IPS-18c (cell line): ENCODE measurements around the gene SYDE1.
"Not testable (repeated sequence)": the region's sequence is repeated elsewhere in the genome, so short reads cannot be mapped to it uniquely, and the experiment has no call there.

Experiments
- H3K4me3 ChIP-seq: 2 replicates; pipeline ENCODE4 v1.7.0; 2013; ENCODE audit warnings: low read depth, mild to moderate bottlenecking, low read length, moderate library complexity; ENCODE audit not compliant: insufficient read depth
- H3K9me3 ChIP-seq: one replicate; pipeline ENCODE4 v1.6.1; 2013; ENCODE audit warnings: mild to moderate bottlenecking, low read length, moderate library complexity; ENCODE audit not compliant: control insufficient read depth, insufficient read depth

Gene SYDE1, protein sequence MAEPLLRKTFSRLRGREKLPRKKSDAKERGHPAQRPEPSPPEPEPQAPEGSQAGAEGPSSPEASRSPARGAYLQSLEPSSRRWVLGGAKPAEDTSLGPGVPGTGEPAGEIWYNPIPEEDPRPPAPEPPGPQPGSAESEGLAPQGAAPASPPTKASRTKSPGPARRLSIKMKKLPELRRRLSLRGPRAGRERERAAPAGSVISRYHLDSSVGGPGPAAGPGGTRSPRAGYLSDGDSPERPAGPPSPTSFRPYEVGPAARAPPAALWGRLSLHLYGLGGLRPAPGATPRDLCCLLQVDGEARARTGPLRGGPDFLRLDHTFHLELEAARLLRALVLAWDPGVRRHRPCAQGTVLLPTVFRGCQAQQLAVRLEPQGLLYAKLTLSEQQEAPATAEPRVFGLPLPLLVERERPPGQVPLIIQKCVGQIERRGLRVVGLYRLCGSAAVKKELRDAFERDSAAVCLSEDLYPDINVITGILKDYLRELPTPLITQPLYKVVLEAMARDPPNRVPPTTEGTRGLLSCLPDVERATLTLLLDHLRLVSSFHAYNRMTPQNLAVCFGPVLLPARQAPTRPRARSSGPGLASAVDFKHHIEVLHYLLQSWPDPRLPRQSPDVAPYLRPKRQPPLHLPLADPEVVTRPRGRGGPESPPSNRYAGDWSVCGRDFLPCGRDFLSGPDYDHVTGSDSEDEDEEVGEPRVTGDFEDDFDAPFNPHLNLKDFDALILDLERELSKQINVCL

DNA sequence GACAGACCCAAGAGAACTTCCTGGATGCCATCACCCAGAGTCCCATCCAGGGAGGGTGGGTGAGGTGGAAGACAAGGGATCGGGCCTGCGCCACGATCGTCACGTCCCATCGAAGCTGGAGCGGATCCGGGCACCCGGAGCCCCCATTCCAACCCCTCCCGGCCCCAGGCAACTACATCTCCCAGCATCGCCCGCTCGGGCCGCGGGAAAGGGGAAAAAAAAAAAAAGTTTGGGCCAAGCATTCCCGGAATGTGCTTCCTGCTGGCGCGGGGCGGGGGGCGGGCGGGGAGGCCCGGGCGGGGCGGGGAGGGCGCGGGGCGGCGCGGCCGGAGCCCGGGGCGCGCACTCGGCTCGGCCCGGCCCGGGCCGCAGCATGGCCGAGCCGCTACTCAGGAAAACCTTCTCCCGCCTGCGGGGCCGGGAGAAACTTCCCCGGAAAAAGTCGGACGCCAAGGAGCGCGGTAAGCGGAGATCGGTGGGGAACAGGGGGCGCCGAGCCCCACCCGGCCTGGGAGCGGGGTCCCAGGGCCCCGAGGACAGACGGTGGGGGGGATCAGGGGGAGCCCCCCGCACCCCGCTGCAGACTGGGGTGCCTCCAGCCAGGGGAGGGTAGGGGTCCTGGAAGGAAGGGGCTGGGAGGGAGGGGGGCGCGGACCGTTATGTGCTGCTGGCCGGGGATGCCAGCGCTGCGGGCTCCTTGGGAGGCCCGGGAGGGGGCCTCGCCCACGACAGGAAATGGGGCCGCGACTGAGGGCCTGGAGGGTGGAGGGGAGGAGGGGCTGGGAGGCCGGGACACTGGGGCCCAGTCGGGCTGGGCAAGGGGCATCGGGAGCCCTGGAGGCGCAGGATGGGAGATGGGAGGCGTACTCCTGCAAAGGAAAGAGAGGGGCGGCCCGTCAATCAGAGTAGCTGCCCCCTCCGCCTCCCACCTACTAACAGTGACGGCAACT lies at the start of gene SYDE1:
SYDE1 (plus strand) TSS at position 341 of the 950 bp plus-strand sequence; CDS start at position 374, 33 bp downstream.
- peak within 1 kb of the TSS; percentile 71 for H3K4me3 ChIP-seq
- no peaks in the 10 kb centered on the region for H3K9me3 ChIP-seq

DNA sequence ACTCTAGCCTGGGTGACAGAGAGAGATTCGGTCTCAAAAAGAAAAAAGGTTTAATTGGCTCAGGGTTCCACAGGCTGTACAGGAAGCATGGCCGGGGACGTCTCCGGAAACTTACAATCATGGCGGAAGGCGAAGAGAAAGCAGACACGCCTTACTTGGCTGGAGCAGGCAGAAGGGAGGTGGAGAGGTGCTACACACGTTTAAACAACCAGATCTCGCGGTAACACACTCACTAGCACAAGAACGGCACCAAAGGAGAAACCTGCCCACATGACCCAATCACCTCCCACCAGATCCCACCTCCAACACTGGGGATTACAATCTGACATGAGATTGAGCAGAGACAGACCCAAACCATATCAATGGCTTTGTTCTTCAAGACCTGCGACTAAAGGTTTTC lies 45.2 kb upstream of the SYDE1 start:
- no peaks in the 10 kb centered on the region for H3K9me3 ChIP-seq
- no peak overlapping the region for H3K4me3 ChIP-seq

DNA sequence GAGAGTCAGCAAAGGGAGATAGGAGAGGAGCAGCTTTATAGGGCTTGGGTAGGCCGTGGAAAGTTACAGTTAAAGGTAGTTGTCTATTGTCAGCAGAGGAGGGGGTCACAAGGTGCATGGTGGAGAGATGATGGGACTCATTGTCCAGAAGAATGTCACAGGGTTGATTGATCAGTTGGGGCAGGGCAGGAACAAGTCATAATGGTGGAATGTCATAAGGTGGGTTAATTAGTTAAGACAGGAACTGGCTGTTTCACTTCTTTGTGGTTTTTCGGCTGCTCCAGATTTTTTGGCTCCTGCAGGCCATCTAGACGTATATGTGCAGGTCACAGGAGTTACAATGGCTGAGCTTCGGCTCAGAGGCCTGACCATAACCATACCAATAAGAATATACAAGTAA lies 36.8 kb upstream of the SYDE1 start:
- not testable (repeated sequence) for H3K4me3 ChIP-seq, H3K9me3 ChIP-seq

DNA sequence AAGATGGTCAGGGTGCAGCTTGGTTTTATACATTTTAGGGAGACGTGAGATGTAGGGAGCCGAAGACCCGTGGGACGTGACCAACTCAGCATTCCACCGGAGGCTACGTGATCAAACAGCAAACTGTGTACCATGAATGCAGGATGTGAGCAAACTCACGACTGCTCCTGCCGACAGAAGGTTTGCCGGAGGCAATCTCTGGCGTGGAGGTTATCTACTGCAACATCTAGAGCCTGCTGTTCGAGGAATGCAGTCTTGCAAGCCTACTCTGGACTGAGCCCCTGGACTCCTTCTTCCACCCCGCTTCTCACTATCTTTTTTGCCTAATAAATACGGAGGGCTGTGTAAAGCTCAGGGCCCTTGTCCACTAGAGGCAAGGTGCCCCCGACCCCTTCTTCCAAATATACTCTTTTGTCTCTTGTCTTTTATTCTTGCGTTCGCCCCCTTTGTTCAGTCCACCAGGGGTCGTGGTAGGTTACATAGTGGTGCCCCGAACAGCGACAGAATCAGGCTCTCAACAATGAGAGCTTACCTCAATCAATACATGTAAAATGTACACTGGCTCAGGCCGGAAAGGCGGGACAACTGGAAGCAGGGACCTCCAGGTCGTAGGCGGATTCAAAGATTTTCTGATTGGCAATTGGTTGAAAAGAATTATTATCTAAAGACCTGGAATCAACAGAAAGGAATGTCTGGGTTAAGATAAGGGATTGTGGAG lies 34.1 kb upstream of the SYDE1 start:
- no peak overlapping the region for H3K4me3 ChIP-seq
- H3K9me3 ChIP-seq = no peaks in the 10 kb centered on the region

DNA sequence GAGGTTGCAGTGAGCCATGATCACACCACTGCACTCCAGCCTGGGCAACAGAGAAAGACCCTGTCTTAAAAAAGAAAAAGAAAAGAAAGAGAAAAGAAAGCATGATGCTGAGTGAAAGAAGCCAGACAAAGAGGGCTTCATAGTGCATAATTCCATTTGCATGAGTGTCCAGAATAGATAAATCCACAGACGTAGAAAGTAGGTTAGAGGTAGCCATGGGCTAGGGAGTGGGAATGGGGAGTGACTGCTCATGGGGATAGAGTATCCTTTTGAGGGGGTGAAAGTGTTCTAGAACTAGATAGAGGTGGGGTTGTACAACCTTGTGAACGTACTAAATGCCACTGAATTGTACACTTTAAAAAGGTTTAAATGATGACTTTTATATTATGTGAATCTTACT lies 32.8 kb upstream of the SYDE1 start:
- Histone ChIP-seq H3K9me3 (no peaks in the 10 kb centered on the region), H3K4me3 (no peak overlapping the region)

DNA sequence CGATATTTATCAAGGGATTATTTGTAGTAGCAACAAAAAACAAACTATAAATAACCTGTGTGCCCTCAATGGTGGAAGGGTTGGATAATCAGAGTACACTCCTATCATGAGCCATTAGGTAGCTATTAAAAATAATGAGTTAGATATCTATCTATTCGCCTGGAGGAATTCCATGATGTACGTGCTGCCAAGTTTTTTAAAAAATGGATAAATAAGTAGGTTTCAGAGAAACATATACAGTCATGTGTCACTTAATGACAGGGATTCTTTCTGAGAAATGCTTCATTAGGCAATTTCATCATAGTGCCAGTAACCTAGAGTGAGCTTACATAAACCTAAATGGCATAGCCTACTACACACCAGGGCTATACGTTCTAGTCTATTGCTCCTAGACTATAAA lies 31.4 kb upstream of the SYDE1 start:
- H3K9me3 ChIP-seq = no peaks in the 10 kb centered on the region
- no peak overlapping the region for H3K4me3 ChIP-seq

DNA sequence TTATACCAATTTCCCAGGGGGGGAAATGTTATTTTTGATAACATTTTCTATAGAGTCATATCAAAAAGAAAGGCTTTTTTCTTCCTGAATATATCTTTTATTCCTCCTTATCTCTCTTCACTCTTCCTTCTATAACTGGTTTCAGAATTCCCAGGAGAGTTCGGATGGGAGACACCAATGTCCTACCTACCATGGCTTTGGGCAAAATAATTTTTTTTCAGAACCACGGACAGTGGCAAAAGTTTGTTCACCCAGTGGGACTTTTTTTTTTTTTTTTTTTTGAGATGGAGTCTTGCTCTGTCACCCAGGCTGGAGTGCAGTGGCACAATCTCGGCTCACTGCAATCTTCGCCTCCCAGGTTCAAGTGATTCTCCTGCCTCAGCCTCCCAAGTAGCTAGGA lies 27.2 kb upstream of the SYDE1 start:
- not testable (repeated sequence) for H3K4me3 ChIP-seq, H3K9me3 ChIP-seq

DNA sequence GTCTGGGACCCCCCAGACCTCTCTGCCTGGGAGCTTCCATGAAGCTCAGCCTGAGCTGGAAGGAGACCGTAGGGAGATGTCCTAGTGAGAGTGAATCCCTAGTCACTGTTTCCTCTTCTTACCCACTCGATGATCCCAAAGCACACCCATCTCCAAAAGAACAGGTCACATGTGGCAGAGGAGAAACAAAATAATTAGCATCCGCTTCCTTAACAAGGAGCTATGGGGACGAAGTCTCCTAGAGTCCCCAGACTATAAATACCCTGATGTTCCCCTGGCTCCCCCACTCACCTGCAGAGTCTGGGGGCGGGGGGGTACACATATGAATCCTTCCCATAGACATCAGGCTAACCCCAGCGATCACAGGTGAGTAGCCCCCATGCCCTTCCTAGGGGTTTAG lies 25.3 kb upstream of the SYDE1 start, which contains the start of gene OR1I1:
OR1I1 (plus strand) TSS at position 301 of the 400 bp plus-strand sequence. CDS start 4,855 bp downstream, outside the sequence.
- Histone ChIP-seq H3K4me3 (no peak within 1 kb of the TSS), H3K9me3 (no peaks in the 10 kb centered on the region)

DNA sequence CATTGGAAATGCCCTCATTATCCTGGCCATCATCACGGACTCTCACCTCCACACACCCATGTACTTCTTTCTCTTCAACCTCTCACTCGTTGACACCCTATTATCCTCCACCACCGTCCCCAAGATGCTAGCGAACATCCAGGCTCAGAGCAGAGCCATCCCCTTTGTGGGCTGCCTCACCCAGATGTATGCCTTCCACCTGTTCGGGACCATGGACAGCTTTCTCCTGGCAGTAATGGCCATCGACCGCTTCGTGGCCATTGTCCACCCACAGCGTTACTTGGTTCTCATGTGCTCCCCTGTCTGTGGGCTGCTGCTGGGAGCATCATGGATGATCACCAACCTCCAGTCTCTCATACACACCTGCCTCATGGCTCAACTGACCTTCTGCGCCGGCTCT lies 20.0 kb upstream of the SYDE1 start:
- H3K4me3 ChIP-seq = no peak overlapping the region
- H3K9me3 ChIP-seq = no peaks in the 10 kb centered on the region

DNA sequence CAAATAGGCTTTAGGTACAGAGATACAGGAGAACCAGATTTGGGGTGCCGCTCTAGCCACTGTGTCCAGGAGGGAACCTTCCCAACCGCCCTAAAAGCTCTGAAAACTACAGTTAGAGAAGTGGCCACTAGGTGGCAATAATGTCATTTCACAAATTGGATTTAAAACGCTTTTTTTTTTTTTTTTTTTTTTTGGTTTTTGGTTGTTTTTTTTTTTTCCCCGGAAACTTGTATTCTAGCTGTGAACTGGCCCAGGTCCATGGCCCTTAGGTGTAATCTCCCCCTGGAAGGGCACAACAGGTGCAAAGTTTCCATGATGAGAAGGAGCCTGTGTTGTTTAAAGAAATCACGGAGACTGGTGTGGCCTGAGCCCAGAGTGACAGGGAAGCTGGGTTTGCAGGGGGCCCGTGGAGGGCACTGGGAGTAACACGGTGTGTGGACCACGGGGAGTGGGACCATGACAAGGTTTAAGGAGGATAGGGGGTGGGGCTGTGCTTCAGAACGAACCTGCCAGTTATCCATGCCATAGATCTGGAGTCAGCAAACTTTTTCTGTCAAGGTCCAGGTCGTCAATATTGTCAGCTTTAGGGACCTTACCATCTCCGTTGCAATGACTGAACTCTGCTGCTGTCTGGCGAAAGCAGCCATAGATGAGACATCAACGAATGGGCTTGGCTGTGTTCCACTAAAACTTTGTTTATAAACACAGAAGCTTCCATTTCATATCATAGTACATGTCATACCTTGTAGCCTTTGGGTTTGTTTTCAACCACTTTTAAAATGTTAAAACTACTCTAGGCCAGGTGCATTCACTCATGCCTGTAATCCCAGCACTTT lies 15.1 kb upstream of the SYDE1 start:
- Histone ChIP-seq H3K9me3 (no peaks in the 10 kb centered on the region), H3K4me3 (no peak overlapping the region)

DNA sequence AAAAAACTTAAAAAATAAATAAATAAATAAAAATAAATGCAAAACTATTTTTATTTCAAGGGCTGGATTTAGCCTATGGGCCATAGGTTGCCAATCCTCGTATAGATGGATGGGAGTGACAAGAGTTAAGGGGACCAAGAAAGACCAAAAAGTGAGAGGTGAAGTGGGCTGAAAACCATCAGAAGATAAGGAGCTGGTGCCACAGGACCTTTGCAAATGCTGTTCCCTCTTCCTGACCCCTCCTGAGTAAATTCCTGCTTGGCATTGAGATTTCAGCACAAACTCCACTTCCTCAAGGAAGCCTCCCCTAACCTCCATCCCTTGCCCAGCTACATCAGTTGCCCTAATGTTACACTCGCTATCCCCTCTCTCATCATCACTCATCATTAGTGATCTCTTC lies 14.2 kb upstream of the SYDE1 start:
- Histone ChIP-seq H3K4me3 (no peak overlapping the region), H3K9me3 (no peaks in the 10 kb centered on the region)

DNA sequence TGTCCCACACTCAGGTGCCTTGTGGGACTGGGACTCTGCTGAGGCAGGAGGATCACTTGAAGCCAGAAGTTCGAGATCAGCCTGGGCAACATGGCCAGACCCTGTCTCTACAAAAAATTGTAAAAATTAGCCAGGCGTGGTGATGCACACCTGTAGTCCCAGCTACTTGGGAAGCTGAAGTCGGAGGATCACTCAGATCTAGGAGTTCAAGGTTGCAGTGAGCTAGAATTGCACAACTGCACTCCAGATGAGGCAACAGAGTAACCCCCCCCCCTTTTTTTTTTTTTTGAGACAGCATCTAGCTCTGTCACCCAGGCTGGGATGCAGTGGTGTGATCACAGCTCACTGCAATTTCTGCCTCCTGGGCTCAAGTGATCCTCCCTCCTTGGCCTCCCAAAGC lies 11.0 kb upstream of the SYDE1 start:
- no peak overlapping the region for H3K4me3 ChIP-seq
- no peaks in the 10 kb centered on the region for H3K9me3 ChIP-seq

DNA sequence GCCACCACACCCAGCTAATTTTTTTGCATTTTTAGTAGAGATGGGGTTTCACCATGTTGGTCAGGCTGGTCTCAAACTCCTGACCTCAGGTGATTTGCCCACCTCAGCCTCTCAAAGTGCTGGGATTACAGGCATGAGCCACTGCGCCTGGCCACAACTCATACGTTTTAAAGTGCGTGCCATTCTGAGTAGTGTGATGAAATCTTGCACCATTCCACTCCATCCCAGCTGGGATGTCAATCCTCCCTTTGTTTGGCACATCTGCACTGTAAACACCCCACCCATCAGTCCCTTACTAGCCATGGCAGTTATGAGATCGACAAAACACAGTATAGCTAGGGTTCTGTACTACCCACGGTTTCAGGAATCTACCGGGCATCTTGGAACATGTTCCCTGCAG lies 9.2 kb upstream of the SYDE1 start:
- H3K9me3 ChIP-seq, H3K4me3 ChIP-seq: not testable (repeated sequence)

DNA sequence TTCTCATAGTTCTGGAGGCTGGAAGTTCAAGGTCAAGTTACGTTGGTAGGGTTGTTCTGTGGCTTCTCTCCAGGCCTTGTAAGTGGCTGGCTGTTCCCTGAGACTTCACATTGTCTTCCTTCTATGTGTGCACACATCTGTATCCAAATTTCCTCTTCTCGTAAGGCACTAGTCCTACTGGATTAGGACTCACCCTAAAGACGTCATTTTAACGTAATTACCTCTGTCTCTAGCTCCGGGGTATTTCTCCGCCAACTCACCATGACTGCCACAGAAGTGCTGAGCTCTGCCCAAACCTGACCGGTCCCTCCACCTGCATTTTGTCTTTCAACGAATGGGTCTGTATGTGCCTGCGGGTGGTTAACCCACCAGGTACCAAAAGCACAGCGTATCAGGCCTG lies 8.7 kb upstream of the SYDE1 start:
- Histone ChIP-seq H3K9me3 (no peaks in the 10 kb centered on the region), H3K4me3 (no peak overlapping the region)

DNA sequence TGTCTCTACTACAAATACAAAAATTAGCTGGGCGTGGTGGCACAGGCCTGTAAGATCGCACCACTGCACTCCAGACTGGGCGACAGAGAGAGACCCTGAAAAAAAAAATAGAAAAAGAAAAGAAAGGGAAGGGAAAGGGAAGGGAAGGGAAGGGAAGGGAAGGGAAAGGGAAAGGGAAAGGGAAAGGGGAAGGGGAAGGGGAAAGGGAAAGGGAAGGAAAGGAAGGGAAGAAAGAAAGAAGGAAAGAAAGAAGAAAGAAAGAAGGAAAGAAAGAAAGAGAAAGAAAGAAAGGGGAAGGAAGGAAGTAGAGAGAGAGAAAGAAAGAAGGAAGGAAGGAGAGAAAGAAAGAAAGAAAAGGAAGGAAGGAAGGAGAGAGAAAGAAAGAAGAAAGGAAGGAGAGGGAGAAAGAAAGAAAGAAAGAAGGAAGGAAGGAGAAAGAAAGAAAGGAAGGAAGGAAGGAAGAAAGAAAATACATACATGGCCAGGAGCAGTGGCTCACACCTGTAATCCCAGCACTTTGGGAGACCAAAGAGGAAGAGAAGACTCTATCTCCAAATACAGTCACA lies 8.1 kb upstream of the SYDE1 start:
- Histone ChIP-seq H3K4me3 (no peak overlapping the region), H3K9me3 (no peaks in the 10 kb centered on the region)
